ENCODE measurements around the gene MAOB.
"Not testable (repeated sequence)": the region's sequence is repeated elsewhere in the genome, so short reads cannot be mapped to it uniquely, and the experiment has no call there.

MAOB gene

GRCh38 chrX:43750248-43750676 lies 132.0 kb downstream of the MAOB start:
- peak; percentile 70 for DNase-seq

DNA sequence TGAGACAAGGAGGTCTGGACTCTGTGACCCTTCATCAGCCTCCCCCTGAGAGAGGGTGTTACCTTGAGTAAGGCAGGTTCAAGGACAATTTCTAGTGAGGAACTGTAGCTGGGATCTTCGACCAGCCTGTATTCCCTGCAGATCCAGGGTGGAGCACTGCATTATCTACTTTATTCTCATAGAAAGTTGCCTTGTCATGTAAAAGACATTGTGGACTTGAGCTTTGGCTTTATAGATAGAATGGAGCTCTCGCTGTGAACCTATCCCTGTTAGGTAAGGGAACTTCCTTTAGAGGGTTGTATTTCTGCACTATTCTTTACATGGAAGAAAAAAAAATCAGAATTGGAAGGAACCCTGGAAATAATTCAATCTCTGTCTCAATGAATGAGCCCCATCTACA lies 134.8 kb downstream of the MAOB start:
- DNase-seq, result no peak

GRCh38 chrX:43745938-43746721 lies 136.1 kb downstream of the MAOB start:
- no peak for DNase-seq

GRCh38 chrX:43744284-43744683 lies 138.0 kb downstream of the MAOB start:
- DNase-seq, result no peak

GRCh38 chrX:43743100-43743822 lies 139.0 kb downstream of the MAOB start:
- DNase-seq, result no peak

DNA sequence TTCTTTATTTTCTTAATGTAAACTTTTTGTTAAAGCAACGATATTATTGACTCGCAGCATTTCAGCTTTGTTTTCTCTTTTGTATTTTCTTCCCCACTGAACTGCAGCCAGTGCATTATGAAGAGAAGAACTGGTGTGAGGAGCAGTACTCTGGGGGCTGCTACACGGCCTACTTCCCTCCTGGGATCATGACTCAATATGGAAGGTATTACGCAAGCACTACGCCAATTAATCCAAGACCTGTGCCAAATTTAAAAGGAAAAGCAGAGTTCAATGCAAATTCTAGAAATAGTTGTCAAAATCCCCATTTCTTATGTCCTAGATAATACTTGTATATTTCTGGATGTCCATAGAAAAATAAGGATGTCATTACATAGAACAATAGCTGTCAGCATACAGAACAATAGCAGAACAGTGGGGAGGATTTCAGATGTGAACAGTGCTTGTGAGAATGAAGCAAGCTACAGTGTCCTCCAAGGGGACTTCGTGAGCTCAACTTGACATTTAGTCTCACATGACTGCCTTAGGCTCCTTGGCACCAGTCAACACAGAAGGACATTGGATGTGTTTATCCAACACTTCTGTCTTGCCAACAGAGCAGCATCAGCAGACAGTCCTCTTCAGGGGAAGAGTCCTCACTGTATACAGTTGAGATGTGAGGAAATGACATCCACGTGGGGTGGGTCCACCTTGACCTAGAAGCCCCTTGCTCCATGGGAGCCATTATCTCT lies 140.2 kb downstream of the MAOB start:
- no peak for DNase-seq

GRCh38 chrX:43735957-43736356 lies 146.3 kb downstream of the MAOB start:
- DNase-seq, result no peak

DNA sequence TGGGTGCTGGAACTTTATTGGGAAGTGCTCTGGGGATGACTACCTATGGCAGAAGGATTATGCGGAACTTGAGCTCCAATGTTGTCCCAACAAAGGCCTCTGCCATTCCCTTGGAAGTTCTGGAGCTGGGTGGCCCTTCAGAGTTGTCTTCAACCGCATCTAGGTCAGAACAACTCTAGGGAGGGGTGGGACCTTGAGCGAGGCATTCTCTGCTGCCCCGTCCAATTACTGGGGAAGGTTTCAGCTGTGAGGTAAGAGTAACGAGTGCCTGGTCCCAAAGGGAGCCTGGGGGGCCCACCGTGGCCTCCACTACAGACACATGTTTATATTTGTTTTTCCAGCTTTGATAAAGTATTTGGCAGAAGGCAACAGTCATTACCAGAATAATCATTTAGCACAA lies 146.7 kb downstream of the MAOB start:
- no peak for DNase-seq

GRCh38 chrX:43734444-43734843 lies 147.8 kb downstream of the MAOB start:
- no peak for DNase-seq

- DNase-seq, result no peak
Measured at GRCh38 chrX:43733699-43734098, 148.6 kb downstream of the MAOB start.

DNA sequence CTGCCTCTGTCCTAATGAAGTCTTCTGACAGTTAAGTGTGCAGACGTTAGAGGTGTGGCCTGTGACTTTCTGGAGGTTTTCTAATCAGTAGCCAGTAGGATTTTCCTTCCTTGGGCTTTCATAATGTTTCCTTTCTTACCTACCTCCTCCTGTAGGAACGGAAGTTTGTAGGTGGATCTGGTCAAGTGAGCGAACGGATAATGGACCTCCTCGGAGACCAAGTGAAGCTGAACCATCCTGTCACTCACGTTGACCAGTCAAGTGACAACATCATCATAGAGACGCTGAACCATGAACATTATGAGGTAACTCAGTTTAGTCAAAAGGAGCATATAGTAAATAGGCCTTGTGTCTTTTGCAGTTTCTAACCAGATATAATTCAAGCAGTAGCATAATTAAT lies 151.2 kb downstream of the MAOB start:
- no peak for DNase-seq

GRCh38 chrX:43728966-43729365 lies 153.3 kb downstream of the MAOB start:
- DNase-seq, result no peak

GRCh38 chrX:43728002-43728401 lies 154.2 kb downstream of the MAOB start:
- DNase-seq, result no peak

DNA sequence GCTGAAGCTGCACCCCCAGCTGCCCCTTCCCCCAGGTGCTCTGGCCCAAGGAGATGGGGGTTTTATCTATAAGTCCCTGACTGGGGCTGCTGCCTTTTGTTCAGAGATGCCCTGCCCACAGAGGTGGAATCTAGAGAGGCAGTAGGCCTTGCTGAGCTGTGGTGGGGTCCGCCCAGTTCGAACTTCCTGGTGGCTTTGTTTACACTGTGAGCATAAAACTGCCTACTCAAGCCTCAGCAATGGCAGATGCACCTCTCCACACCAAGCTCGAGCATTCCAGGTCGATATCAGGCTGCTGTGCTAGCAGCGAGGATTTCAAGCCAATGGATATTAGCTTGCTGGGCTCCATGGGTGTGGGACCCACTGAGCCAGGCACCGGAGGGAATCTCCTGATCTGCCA lies 155.0 kb downstream of the MAOB start:
- DNase-seq, result not testable (repeated sequence)

GRCh38 chrX:43725227-43725626 lies 157.0 kb downstream of the MAOB start:
- DNase-seq, result not testable (repeated sequence)

DNA sequence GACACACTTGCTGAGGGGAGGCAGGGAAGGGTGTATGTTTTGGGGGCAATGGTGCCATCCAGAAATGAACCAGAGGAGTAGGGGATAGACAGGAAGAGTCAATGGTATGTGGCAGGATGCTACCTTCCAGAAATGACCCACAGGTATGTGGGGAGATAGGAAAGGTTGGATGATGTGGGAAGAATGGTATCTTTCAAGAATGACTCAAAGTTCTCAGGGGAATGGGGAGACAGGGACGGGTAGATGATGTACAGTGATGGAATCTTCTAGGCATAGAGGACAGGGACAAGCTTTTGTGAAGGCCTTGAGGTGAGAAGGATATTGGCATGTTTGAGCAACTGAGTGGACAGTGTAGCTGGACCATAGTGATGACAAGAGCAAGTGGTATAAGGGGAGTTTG lies 161.3 kb downstream of the MAOB start:
- no peak for DNase-seq

- no peak for DNase-seq
Measured at GRCh38 chrX:43720082-43720481, 162.2 kb downstream of the MAOB start.

GRCh38 chrX:43718956-43719355 lies 163.3 kb downstream of the MAOB start:
- DNase-seq, result no peak

DNA sequence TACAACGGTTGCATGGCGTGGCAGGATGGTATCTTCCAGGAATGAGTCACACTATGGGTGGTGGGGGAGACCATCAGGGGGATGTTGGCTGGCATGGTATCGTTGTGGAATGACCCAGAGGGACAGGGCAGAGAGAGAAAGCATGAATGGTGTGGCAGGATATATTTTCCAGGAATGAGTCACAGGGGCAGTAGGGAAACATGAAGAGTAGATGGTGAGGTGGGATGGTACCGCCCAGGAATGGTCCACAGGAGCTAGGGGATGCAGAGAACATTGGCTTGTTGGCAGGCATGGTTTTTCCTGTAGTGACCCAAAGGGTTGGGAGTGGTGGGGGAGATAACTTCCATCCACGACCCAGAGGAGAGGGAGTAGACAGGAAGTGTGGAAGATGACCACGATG lies 163.7 kb downstream of the MAOB start:
- DNase-seq, result no peak

GRCh38 chrX:43718081-43718480 lies 164.2 kb downstream of the MAOB start:
- DNase-seq, result no peak

GRCh38 chrX:43717161-43717560 lies 165.1 kb downstream of the MAOB start:
- no peak for DNase-seq

DNA sequence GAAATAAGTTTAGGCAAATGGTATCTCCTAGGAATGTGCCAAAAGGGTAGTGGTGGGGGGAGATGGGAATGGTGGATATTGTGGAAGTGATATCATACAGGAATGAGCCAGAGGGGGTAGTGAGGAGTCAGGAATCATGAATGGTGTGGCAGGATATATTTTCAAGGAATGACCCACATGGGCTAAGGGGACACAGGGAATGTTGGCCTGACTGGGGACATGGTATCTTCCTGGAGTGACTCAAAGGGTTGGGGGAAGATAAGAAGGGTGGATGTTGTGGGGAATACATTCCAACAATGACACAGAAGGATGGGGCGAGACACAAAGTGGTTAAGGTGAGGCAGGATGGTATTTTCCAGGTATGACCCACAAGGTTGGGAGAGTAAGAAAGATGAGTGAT lies 165.6 kb downstream of the MAOB start:
- no peak for DNase-seq
